Measurements from ENCODE around the gene MTPN.

Gene MTPN

GRCh38 chr7:135959646-135960363, 17.4 kb downstream of the MTPN start:
- no peak for DNase-seq (ENCODE audit: low spot score)
- H3K4me3 ChIP-seq, result no peak overlapping the region
- no peak for TF ChIP-seq CTCF (IDR thresholded peaks at IDR 0.05)
- no peak overlapping the region for H3K27ac ChIP-seq

GRCh38 chr7:135958173-135958572, 19.0 kb downstream of the MTPN start:
- H3K27ac ChIP-seq, result no peak overlapping the region
- DNase-seq (ENCODE audit: low spot score), result no peak
- H3K4me3 ChIP-seq, result no peak overlapping the region
- TF ChIP-seq CTCF (IDR thresholded peaks at IDR 0.05), result no peak

- Histone ChIP-seq H3K27ac (no peak overlapping the region), H3K4me3 (no peak overlapping the region)
- no peak for TF ChIP-seq CTCF (IDR thresholded peaks at IDR 0.05)
- DNase-seq (ENCODE audit: low spot score), result no peak
Measured at GRCh38 chr7:135957627-135958026, 19.5 kb downstream of the MTPN start.

- Histone ChIP-seq H3K4me3 (no peak overlapping the region), H3K27ac (no peak overlapping the region)
- TF ChIP-seq CTCF (IDR thresholded peaks at IDR 0.05), result no peak
- DNase-seq (ENCODE audit: low spot score), result no peak
Measured at GRCh38 chr7:135956393-135956792, 20.8 kb downstream of the MTPN start.

GRCh38 chr7:135950972-135951371, 26.2 kb downstream of the MTPN start:
- no peak overlapping the region for H3K4me3 ChIP-seq
- TF ChIP-seq CTCF (IDR thresholded peaks at IDR 0.05), result no peak
- no peak overlapping the region for H3K27ac ChIP-seq
- DNase-seq (ENCODE audit: low spot score), result no peak

GRCh38 chr7:135950429-135950828, 26.7 kb downstream of the MTPN start:
- no peak for TF ChIP-seq CTCF (IDR thresholded peaks at IDR 0.05)

GRCh38 chr7:135946289-135947055, 30.7 kb downstream of the MTPN start:
- DNase-seq (ENCODE audit: low spot score), result no peak
- no peak for TF ChIP-seq CTCF (IDR thresholded peaks at IDR 0.05)
- Histone ChIP-seq H3K4me3 (no peak overlapping the region), H3K27ac (no peak overlapping the region)

More at GRCh38 chr7:135950429-135950828, 26.7 kb downstream of the MTPN start:
- H3K4me3 ChIP-seq, result no peak overlapping the region
- DNase-seq (ENCODE audit: low spot score), result no peak
- H3K27ac ChIP-seq, result no peak overlapping the region

Measured in coronary artery (tissue), 2 donors.